AG04450 (cell line): ENCODE results near the gene IGFALS. TPM values are rescaled to one million over a fixed set of nuclear protein-coding genes. Genes with fewer than 3 reads are reported as not detected.

Experiments used
- CTCF ChIA-PET: fragments of 300-600, 350-600 bp; formaldehyde crosslinking; extraction: SDS; loops from one replicate; lab custom pipeline; 2022; ENCODE audit warnings: antibody characterized with exemption, inconsistent platforms; lab: Charles Lee
- POLR2A ChIA-PET: fragments of 350-600 bp; formaldehyde crosslinking; extraction: SDS; loops from one replicate; lab custom pipeline; 2021; ENCODE audit warnings: antibody characterized with exemption, inconsistent platforms; lab: Yijun Ruan, JAX
- DNase-seq: peaks from one replicate; pipeline ENCODE4 v3.0.0-alpha.2; 2011; ENCODE audit warnings: low read depth, low spot score
- H3K27ac ChIP-seq: one replicate; pipeline ENCODE4 v1.5.1; 2012; ENCODE audit warnings: low read depth, low read length, control low read depth
- H3K27me3 ChIP-seq: one replicate; pipeline ENCODE4 v1.6.0; 2012; ENCODE audit warnings: low read length; ENCODE audit not compliant: control insufficient read depth, insufficient read depth
- H3K4me3 ChIP-seq: 2 replicates; pipeline ENCODE4 v1.5.1; 2011; ENCODE audit warnings: mild to moderate bottlenecking, low read depth, low read length, control low read depth
- H3K9me3 ChIP-seq: 2 replicates; pipeline ENCODE4 v1.5.1; 2012; ENCODE audit warnings: low read length; ENCODE audit not compliant: control insufficient read depth, insufficient read depth
- CTCF ChIP-seq: IDR thresholded peaks from 2 replicates; pipeline ENCODE4 v1.5.1; 2011; ENCODE audit warnings: low read depth, low read length, control low read depth, inconsistent platforms
- polyA plus RNA-seq: library from polyadenylated mRNA; depleted of rRNA; stranded (reverse); fragments of >200 nt; gene quantifications from 2 replicates; pipeline ENCODE4 v1.2.3, GENCODE V29; 2011

The IGFALS gene
- polyA plus RNA-seq, 1 experiment = not detected

GRCh38 chr16:1794908-1795666, 1.6 kb upstream of the IGFALS start:
- H3K27ac ChIP-seq = no peak overlapping the region
- CTCF ChIA-PET = no interaction called here
- H3K27me3 ChIP-seq = no peaks in the 10 kb centered on the region
- DNase-seq = no peak
- POLR2A ChIA-PET = no interaction called here
- no peak overlapping the region for H3K4me3 ChIP-seq
- no peak for TF ChIP-seq CTCF
- peaks cover 8% of the 10 kb centered on the region for H3K9me3 ChIP-seq

DNA sequence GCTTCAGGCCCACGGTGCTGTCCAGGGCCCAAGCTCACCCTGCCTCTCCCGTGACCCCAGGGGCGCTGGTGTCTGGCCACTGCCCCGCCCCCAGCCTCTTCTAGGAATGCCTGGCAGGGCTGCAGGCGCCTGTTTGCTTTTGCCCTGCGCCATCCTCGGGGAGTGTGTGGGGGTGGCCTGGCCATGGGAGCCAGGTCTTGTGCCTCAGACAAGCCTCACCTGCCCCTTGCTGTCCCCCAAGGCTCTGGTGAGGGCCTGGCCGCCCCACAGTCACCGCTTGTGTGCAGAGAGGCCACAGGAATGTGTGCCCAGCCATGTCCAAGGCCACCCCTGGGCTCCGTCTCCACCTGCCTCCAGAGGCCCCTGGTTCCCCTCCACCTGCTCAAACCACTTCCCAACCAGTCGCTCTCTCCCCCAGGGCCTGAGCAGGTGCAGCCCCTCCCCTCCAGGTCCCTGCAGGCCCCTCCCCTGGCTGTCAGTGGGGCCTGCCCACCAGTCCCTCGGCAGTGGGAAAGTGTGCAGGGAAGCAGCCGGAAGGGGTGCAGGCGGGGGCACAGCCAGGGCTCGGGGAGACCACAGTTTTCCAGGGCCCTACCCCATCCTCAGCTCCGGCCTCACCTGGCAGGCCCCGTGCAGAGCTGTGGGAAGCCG, 841 bp upstream of the IGFALS start:
- no peak overlapping the region for H3K4me3 ChIP-seq
- no peaks in the 10 kb centered on the region for H3K27me3 ChIP-seq
- ChIA-PET POLR2A (no interaction called here), CTCF (no interaction called here)
- no peak overlapping the region for H3K27ac ChIP-seq
- DNase-seq = no peak
- TF ChIP-seq CTCF = no peak
- H3K9me3 ChIP-seq = peaks cover 5% of the 10 kb centered on the region

DNA sequence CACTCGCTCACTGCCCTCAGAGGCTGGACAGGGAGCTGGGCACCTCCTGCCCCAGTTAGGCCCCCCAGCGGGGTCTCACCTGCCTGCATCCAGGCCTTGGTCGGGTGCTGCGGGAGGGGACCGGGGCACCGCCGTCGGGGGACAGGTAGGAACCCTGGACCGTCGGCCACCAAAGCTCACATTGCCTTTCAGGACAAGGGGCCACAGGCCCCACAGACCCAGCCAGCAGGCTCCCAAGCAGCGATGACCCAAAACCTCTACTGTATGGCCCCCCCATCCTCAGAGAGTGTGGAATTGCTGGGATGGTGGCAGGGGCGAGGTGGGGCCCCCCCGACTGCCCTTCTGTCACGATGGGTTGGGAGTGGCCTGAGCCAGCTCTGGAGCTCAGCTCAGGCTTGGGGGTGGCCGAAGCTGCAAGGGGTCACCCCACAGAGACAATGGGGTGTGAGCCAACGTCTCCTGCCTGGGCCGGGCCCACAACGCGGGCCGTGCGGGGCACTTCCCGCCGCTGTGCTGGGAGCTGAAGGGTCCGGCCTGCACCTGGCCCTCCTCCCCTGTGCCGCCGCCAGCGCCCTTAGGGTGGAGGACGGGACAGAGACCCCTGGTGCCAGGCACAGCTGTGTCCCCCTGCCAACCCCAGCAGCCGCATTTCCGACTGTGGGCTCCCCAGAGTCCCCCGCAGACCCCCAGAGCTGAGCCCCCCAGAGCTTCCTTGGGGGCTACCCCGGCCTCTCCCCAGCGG, 498 bp downstream of the IGFALS start:
- H3K4me3 ChIP-seq = no peak overlapping the region
- no peaks in the 10 kb centered on the region for H3K27me3 ChIP-seq
- ChIA-PET POLR2A (no interaction called here), CTCF (interaction anchor here (0.6 kb wide), 1 partner anchor 87 kb away, joined by 3 read pairs; no protein-coding TSS in a partner anchor)
- TF ChIP-seq CTCF = no peak
- no peak for DNase-seq
- H3K27ac ChIP-seq = no peak overlapping the region
- H3K9me3 ChIP-seq = peaks cover 2% of the 10 kb centered on the region

- no peak overlapping the region for H3K27ac ChIP-seq
- no peaks in the 10 kb centered on the region; the same call in 1 of the 2 replicates for H3K9me3 ChIP-seq
- ChIA-PET CTCF (interaction anchor here (0.6 kb wide), 1 partner anchor 87 kb away, joined by 3 read pairs; no protein-coding TSS in a partner anchor), POLR2A (no interaction called here)
- H3K27me3 ChIP-seq = no peaks in the 10 kb centered on the region
- no peak overlapping the region for H3K4me3 ChIP-seq
- no peak for DNase-seq
- no peak for TF ChIP-seq CTCF
Measured at GRCh38 chr16:1791943-1792812, 1.3 kb downstream of the IGFALS start.
